Measurements from ENCODE around the gene TFCP2.

TFCP2 gene

GRCh38 chr12:51205350-51205749 is 32.4 kb upstream of the TFCP2 start:
- in situ Hi-C loops (cut with MboI; ENCODE audit: low sequenced_read_pairs) = no loop called here
- Histone ChIP-seq H3K4me1 (no peaks in the 10 kb centered on the region), H3K27me3 (ENCODE audit: low read depth) (no peaks in the 10 kb centered on the region), H3K4me3 (no peak overlapping the region), H3K36me3 (replicated peaks) (peaks cover 21% of the 10 kb centered on the region), H3K9me3 (no peaks in the 10 kb centered on the region)
- DNase-seq (ENCODE audit: low spot score in 2 of 2) = no peak

GRCh38 chr12:51202718-51203117 is 29.8 kb upstream of the TFCP2 start:
- no peak overlapping the region for H3K4me3 ChIP-seq
- no peak for DNase-seq (ENCODE audit: low spot score in 2 of 2)
- H3K36me3 ChIP-seq (replicated peaks) = peaks cover 13% of the 10 kb centered on the region
- no peaks in the 10 kb centered on the region for H3K4me1 ChIP-seq
- H3K9me3 ChIP-seq = no peaks in the 10 kb centered on the region
- in situ Hi-C loops (cut with MboI; ENCODE audit: low sequenced_read_pairs) = no loop called here
- H3K27me3 ChIP-seq (ENCODE audit: low read depth) = no peaks in the 10 kb centered on the region

- H3K9me3 ChIP-seq = no peaks in the 10 kb centered on the region
- H3K4me1 ChIP-seq = no peaks in the 10 kb centered on the region
- in situ Hi-C loops (cut with MboI; ENCODE audit: low sequenced_read_pairs) = no loop called here
- H3K36me3 ChIP-seq (replicated peaks) = peaks cover 10% of the 10 kb centered on the region
- no peak for DNase-seq (ENCODE audit: low spot score in 2 of 2)
- H3K4me3 ChIP-seq = no peak overlapping the region
- no peaks in the 10 kb centered on the region for H3K27me3 ChIP-seq (ENCODE audit: low read depth)
These were observed 27.9 kb upstream of the TFCP2 start for GRCh38 chr12:51200806-51201205.

- Histone ChIP-seq H3K36me3 (replicated peaks) (peaks cover 10% of the 10 kb centered on the region), H3K4me1 (no peaks in the 10 kb centered on the region), H3K27me3 (ENCODE audit: low read depth) (no peaks in the 10 kb centered on the region), H3K9me3 (no peaks in the 10 kb centered on the region), H3K4me3 (no peak overlapping the region)
- in situ Hi-C loops (cut with MboI; ENCODE audit: low sequenced_read_pairs) = no loop called here
- no peak for DNase-seq (ENCODE audit: low spot score in 2 of 2)
These were observed 27.2 kb upstream of the TFCP2 start for GRCh38 chr12:51200156-51200555.

- Histone ChIP-seq H3K36me3 (replicated peaks) (peaks cover 10% of the 10 kb centered on the region), H3K27me3 (ENCODE audit: low read depth) (no peaks in the 10 kb centered on the region), H3K9me3 (no peaks in the 10 kb centered on the region), H3K4me3 (no peak overlapping the region), H3K4me1 (no peaks in the 10 kb centered on the region)
- DNase-seq (ENCODE audit: low spot score in 2 of 2) = no peak
- in situ Hi-C loops (cut with MboI; ENCODE audit: low sequenced_read_pairs) = no loop called here
These were observed 26.5 kb upstream of the TFCP2 start for GRCh38 chr12:51199366-51199945.

- H3K36me3 ChIP-seq (replicated peaks) = peaks cover 10% of the 10 kb centered on the region
- H3K9me3 ChIP-seq = no peaks in the 10 kb centered on the region
- no peaks in the 10 kb centered on the region for H3K4me1 ChIP-seq
- DNase-seq (ENCODE audit: low spot score in 2 of 2) = no peak
- in situ Hi-C loops (cut with MboI; ENCODE audit: low sequenced_read_pairs) = no loop called here
- H3K4me3 ChIP-seq = no peak overlapping the region
- H3K27me3 ChIP-seq (ENCODE audit: low read depth) = no peaks in the 10 kb centered on the region
These were observed 25.8 kb upstream of the TFCP2 start for GRCh38 chr12:51198568-51199365.

- no peak for DNase-seq (ENCODE audit: low spot score in 2 of 2)
- no peaks in the 10 kb centered on the region for H3K27me3 ChIP-seq (ENCODE audit: low read depth)
- H3K36me3 ChIP-seq (replicated peaks) = peaks cover 3% of the 10 kb centered on the region
- no peaks in the 10 kb centered on the region for H3K4me1 ChIP-seq
- in situ Hi-C loops (cut with MboI; ENCODE audit: low sequenced_read_pairs) = no loop called here
- no peak overlapping the region for H3K4me3 ChIP-seq
- H3K9me3 ChIP-seq = no peaks in the 10 kb centered on the region
These were observed 25.0 kb upstream of the TFCP2 start for GRCh38 chr12:51197736-51198567.

GRCh38 chr12:51196547-51196946 is 23.6 kb upstream of the TFCP2 start:
- H3K4me3 ChIP-seq = no peak overlapping the region
- no peaks in the 10 kb centered on the region for H3K27me3 ChIP-seq (ENCODE audit: low read depth)
- in situ Hi-C loops (cut with MboI; ENCODE audit: low sequenced_read_pairs) = no loop called here
- no peaks in the 10 kb centered on the region for H3K9me3 ChIP-seq
- DNase-seq (ENCODE audit: low spot score in 2 of 2) = no peak
- no peaks in the 10 kb centered on the region for H3K4me1 ChIP-seq
- H3K36me3 ChIP-seq (replicated peaks) = 0 out of 2 replicates have a peak, but pooled peaks cover 3% of the 10 kb centered on the region

- in situ Hi-C loops (cut with MboI; ENCODE audit: low sequenced_read_pairs) = no loop called here
- H3K36me3 ChIP-seq (replicated peaks) = 0 out of 2 replicates have a peak, but pooled peaks cover 3% of the 10 kb centered on the region
These were observed 22.9 kb upstream of the TFCP2 start for GRCh38 chr12:51195841-51196240.

GRCh38 chr12:51192284-51192671 is 19.3 kb upstream of the TFCP2 start:
- H3K27me3 ChIP-seq (ENCODE audit: low read depth) = no peaks in the 10 kb centered on the region
- no peak overlapping the region for H3K4me3 ChIP-seq
- no peak for DNase-seq (ENCODE audit: low spot score in 2 of 2)
- no peaks in the 10 kb centered on the region; the same call in 1 of the 2 replicates for H3K4me1 ChIP-seq
- H3K9me3 ChIP-seq = no peaks in the 10 kb centered on the region
- H3K36me3 ChIP-seq (replicated peaks) = peaks cover 9% of the 10 kb centered on the region; the same call in 1 of the 2 replicates
- in situ Hi-C loops (cut with MboI; ENCODE audit: low sequenced_read_pairs) = no loop called here

More at GRCh38 chr12:51195841-51196240, 22.9 kb upstream of the TFCP2 start:
- no peaks in the 10 kb centered on the region for H3K27me3 ChIP-seq (ENCODE audit: low read depth)
- H3K4me3 ChIP-seq = no peak overlapping the region
- no peaks in the 10 kb centered on the region for H3K9me3 ChIP-seq
- H3K4me1 ChIP-seq = no peaks in the 10 kb centered on the region
- no peak for DNase-seq (ENCODE audit: low spot score in 2 of 2)

- Histone ChIP-seq H3K36me3 (replicated peaks) (peaks cover 9% of the 10 kb centered on the region; the same call in 1 of the 2 replicates), H3K27me3 (ENCODE audit: low read depth) (no peaks in the 10 kb centered on the region), H3K4me1 (no peaks in the 10 kb centered on the region; the same call in 1 of the 2 replicates), H3K9me3 (no peaks in the 10 kb centered on the region), H3K4me3 (no peak overlapping the region)
- in situ Hi-C loops (cut with MboI; ENCODE audit: low sequenced_read_pairs) = no loop called here
- no peak for DNase-seq (ENCODE audit: low spot score in 2 of 2)
These were observed 18.8 kb upstream of the TFCP2 start for GRCh38 chr12:51191516-51192283.

- Histone ChIP-seq H3K4me1 (no peaks in the 10 kb centered on the region; the same call in 1 of the 2 replicates), H3K27me3 (ENCODE audit: low read depth) (no peaks in the 10 kb centered on the region), H3K9me3 (no peaks in the 10 kb centered on the region), H3K36me3 (replicated peaks) (peaks cover 9% of the 10 kb centered on the region; the same call in 1 of the 2 replicates), H3K4me3 (no peak overlapping the region)
- in situ Hi-C loops (cut with MboI; ENCODE audit: low sequenced_read_pairs) = no loop called here
- DNase-seq (ENCODE audit: low spot score in 2 of 2) = no peak
These were observed 17.9 kb upstream of the TFCP2 start for GRCh38 chr12:51190820-51191219.

GRCh38 chr12:51189790-51190355 is 16.9 kb upstream of the TFCP2 start:
- no peak for DNase-seq (ENCODE audit: low spot score in 2 of 2)
- in situ Hi-C loops (cut with MboI; ENCODE audit: low sequenced_read_pairs) = no loop called here
- peaks cover 9% of the 10 kb centered on the region; the same call in 1 of the 2 replicates for H3K36me3 ChIP-seq (replicated peaks)

More at GRCh38 chr12:51189790-51190355, 16.9 kb upstream of the TFCP2 start:
- no peaks in the 10 kb centered on the region for H3K27me3 ChIP-seq (ENCODE audit: low read depth)
- H3K9me3 ChIP-seq = no peaks in the 10 kb centered on the region
- no peak overlapping the region for H3K4me3 ChIP-seq
- no peaks in the 10 kb centered on the region; the same call in 1 of the 2 replicates for H3K4me1 ChIP-seq
